A549 (cell line): ENCODE results near the gene SF3A1.

Experiments
- BHLHE40 ChIP-seq: IDR thresholded peaks from 2 replicates; pipeline ENCODE4 v1.6.1; 2012; ENCODE audit warnings: low read depth, low read length, inconsistent platforms
- CBX2 ChIP-seq: fragments of 200-600 bp; sonication (generic); IDR thresholded peaks from 2 replicates; pipeline ENCODE4 v1.6.1; 2016; ENCODE audit warnings: low read depth, mild to moderate bottlenecking, borderline replicate concordance
- CHD2 ChIP-seq: fragments of 150-350 bp; IDR thresholded peaks from 2 replicates; pipeline ENCODE4 v1.6.1; 2014; ENCODE audit warnings: low read length; ENCODE audit not compliant: partially characterized antibody
- CTCF ChIP-seq: fragments of >200 bp; sonication (Bioruptor Twin); formaldehyde crosslinking; IDR thresholded peaks from 3 replicates; pipeline ENCODE4 v1.5.1; 2016
- ZFP36 ChIP-seq: fragments of 450-650 bp; IDR thresholded peaks from 2 replicates; pipeline ENCODE4 v1.6.1; 2014; ENCODE audit warnings: borderline replicate concordance; ENCODE audit not compliant: partially characterized antibody
- TF ChIP-seq, protein P1 (sequence below): fragments of 200-600 bp; sonication (generic); IDR thresholded peaks from 2 replicates; pipeline ENCODE4 v1.6.1; 2016; ENCODE audit warnings: antibody characterized with exemption, mild to moderate bottlenecking, moderate library complexity
- TF ChIP-seq, protein P2 (sequence below): IDR thresholded peaks from 2 replicates; pipeline ENCODE4 v1.6.1; 2012
- TF ChIP-seq, protein P3 (sequence below): fragments of 250-450 bp; sonication (Bioruptor Pico); IDR thresholded peaks from 2 replicates; pipeline ENCODE4 v1.5.0; 2021; ENCODE audit warnings: mild to moderate bottlenecking, moderate library complexity, borderline replicate concordance

DNA sequence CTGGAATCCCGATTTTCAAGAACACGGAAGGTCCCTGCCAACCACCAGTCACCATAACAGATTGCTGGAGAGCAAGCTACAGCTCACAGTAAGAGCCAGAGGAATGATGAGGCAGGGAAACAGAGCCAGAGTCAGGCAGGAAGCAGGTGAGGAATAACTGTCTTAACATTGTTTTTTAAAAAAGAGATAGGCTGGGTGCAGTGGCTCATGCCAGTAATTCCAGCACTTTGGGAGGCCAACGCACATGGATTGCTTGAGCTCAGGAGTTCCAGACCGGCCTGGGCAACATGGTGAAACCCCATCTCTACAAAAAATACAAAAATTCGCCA lies 53.9 kb downstream of the SF3A1 start:
- TF ChIP-seq, protein P1, sequence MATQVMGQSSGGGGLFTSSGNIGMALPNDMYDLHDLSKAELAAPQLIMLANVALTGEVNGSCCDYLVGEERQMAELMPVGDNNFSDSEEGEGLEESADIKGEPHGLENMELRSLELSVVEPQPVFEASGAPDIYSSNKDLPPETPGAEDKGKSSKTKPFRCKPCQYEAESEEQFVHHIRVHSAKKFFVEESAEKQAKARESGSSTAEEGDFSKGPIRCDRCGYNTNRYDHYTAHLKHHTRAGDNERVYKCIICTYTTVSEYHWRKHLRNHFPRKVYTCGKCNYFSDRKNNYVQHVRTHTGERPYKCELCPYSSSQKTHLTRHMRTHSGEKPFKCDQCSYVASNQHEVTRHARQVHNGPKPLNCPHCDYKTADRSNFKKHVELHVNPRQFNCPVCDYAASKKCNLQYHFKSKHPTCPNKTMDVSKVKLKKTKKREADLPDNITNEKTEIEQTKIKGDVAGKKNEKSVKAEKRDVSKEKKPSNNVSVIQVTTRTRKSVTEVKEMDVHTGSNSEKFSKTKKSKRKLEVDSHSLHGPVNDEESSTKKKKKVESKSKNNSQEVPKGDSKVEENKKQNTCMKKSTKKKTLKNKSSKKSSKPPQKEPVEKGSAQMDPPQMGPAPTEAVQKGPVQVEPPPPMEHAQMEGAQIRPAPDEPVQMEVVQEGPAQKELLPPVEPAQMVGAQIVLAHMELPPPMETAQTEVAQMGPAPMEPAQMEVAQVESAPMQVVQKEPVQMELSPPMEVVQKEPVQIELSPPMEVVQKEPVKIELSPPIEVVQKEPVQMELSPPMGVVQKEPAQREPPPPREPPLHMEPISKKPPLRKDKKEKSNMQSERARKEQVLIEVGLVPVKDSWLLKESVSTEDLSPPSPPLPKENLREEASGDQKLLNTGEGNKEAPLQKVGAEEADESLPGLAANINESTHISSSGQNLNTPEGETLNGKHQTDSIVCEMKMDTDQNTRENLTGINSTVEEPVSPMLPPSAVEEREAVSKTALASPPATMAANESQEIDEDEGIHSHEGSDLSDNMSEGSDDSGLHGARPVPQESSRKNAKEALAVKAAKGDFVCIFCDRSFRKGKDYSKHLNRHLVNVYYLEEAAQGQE: no peak
- TF ChIP-seq CTCF (no peak), CHD2 (no peak), BHLHE40 (no peak), CBX2 (no peak), ZFP36 (no peak)
- TF ChIP-seq, protein P2, sequence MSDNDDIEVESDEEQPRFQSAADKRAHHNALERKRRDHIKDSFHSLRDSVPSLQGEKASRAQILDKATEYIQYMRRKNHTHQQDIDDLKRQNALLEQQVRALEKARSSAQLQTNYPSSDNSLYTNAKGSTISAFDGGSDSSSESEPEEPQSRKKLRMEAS: no peak
- TF ChIP-seq, protein P3, sequence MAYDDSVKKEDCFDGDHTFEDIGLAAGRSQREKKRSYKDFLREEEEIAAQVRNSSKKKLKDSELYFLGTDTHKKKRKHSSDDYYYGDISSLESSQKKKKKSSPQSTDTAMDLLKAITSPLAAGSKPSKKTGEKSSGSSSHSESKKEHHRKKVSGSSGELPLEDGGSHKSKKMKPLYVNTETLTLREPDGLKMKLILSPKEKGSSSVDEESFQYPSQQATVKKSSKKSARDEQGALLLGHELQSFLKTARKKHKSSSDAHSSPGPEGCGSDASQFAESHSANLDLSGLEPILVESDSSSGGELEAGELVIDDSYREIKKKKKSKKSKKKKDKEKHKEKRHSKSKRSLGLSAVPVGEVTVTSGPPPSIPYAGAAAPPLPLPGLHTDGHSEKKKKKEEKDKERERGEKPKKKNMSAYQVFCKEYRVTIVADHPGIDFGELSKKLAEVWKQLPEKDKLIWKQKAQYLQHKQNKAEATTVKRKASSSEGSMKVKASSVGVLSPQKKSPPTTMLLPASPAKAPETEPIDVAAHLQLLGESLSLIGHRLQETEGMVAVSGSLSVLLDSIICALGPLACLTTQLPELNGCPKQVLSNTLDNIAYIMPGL (CRISPR knock-in tag): no peak
